Measurements from ENCODE around the gene DGCR6L.
"Not testable (repeated sequence)": the region's sequence is repeated elsewhere in the genome, so short reads cannot be mapped to it uniquely, and the experiment has no call there.

Gene DGCR6L

GRCh38 chr22:20325996-20326395 lies 6.1 kb upstream of the DGCR6L start:
- not testable (repeated sequence) for DNase-seq

- DNase-seq, result no peak
These were observed 4.3 kb upstream of the DGCR6L start for GRCh38 chr22:20324139-20324516.

GRCh38 chr22:20321552-20322211 lies 1.8 kb upstream of the DGCR6L start:
- DNase-seq, result not testable (repeated sequence)

GRCh38 chr22:20320659-20321551 lies 1.0 kb upstream of the DGCR6L start:
- not testable (repeated sequence) for DNase-seq

- peak in 1 of 51 donors; percentile 34 for DNase-seq
These were observed 667 bp downstream of the DGCR6L start for GRCh38 chr22:20319041-20319744.

GRCh38 chr22:20318043-20318688 lies 1.7 kb downstream of the DGCR6L start:
- DNase-seq, result not testable (repeated sequence)

- not testable (repeated sequence) for DNase-seq
These were observed 2.3 kb downstream of the DGCR6L start for GRCh38 chr22:20317402-20318042.

- no peak for DNase-seq
These were observed 2.9 kb downstream of the DGCR6L start for GRCh38 chr22:20316844-20317401.

- DNase-seq, result no peak
These were observed 3.5 kb downstream of the DGCR6L start for GRCh38 chr22:20316217-20316843.

- no peak for DNase-seq
These were observed 4.3 kb downstream of the DGCR6L start for GRCh38 chr22:20315337-20316216.

- not testable (repeated sequence) for DNase-seq
These were observed 5.0 kb downstream of the DGCR6L start for GRCh38 chr22:20314741-20315336.

- DNase-seq, result not testable (repeated sequence)
These were observed 5.7 kb downstream of the DGCR6L start for GRCh38 chr22:20314206-20314605.

GRCh38 chr22:20313306-20314077 lies 6.4 kb downstream of the DGCR6L start:
- not testable (repeated sequence) for DNase-seq

GRCh38 chr22:20312396-20313191 lies 7.3 kb downstream of the DGCR6L start:
- DNase-seq, result no peak

GRCh38 chr22:20311249-20312062 lies 8.4 kb downstream of the DGCR6L start:
- DNase-seq, result not testable (repeated sequence)

- not testable (repeated sequence) for DNase-seq
These were observed 9.1 kb downstream of the DGCR6L start for GRCh38 chr22:20310773-20311172.

Data from hypothalamus (tissue), 51 donors.